ENCODE results near the gene DR1. TPM values are rescaled to one million over a fixed set of nuclear protein-coding genes. Genes with fewer than 3 reads are reported as not detected.
"Not testable (repeated sequence)": the region's sequence is repeated elsewhere in the genome, so short reads cannot be mapped to it uniquely, and the experiment has no call there.

The DR1 gene
- total RNA-seq, 1 experiment from 2014 or later = 87.3 TPM

DNA sequence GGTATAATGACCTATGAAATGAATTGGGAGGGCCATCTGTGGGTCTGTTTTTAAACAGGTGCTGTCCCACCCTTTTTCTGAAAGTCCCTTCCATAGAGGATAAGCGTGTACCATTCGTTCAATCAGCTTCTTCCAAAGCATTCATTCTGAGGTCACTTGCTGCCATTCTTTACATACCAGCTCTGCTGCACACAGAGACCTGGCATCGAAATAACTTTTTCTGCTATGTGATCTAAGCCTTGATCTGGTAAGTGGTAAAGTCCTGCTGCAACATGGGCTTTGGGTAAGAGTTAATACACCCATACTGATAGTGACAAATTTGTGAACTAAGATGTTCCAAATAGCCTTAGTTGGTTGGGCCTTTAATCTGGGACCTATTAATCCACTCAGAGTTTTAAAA is 38.9 kb downstream of the DR1 start:
- Histone ChIP-seq H4K8ac (replicated peaks; ENCODE audit: insufficient read length, low read depth, low read length) (no peak overlapping the region), H3K23me2 (ENCODE audit: insufficient read length, low read depth, low read length, poor library complexity, severe bottlenecking) (no peaks in the 10 kb centered on the region), H2BK5ac (ENCODE audit: insufficient read length, low read length) (no peak overlapping the region), H2AK5ac (ENCODE audit: insufficient read length, low read length) (no peak overlapping the region), H3K79me1 (ENCODE audit: insufficient read depth, low read depth, low read length, poor library complexity, severe bottlenecking) (no peaks in the 10 kb centered on the region), H3K4ac (ENCODE audit: low read depth, low read length) (no peak overlapping the region), H3K9ac (ENCODE audit: extremely low read depth, insufficient read length, low read length) (no peak overlapping the region), H2BK12ac (ENCODE audit: insufficient read length, low read depth, low read length) (no peak overlapping the region), H3K23ac (ENCODE audit: insufficient read length, low read depth, low read length) (no peak overlapping the region), H3K18ac (ENCODE audit: insufficient read length, low read depth, low read length) (no peak overlapping the region), H3K27me3 (ENCODE audit: insufficient read depth, low read length) (no peaks in the 10 kb centered on the region), H3K79me2 (ENCODE audit: insufficient read depth, low read length) (no peaks in the 10 kb centered on the region), H3T11ph (ENCODE audit: low read length) (no peak overlapping the region), H3K56ac (ENCODE audit: insufficient read length, low read depth, low read length) (no peak overlapping the region), H2BK120ac (ENCODE audit: low read depth, low read length, poor library complexity, severe bottlenecking) (no peak overlapping the region), H3K4me1 (ENCODE audit: insufficient read depth, low read length) (no peaks in the 10 kb centered on the region), H3K4me2 (ENCODE audit: insufficient read depth, insufficient read length, low read length) (no peak overlapping the region), H4K5ac (ENCODE audit: insufficient read length, low read depth, low read length) (no peak overlapping the region), H3K27ac (ENCODE audit: insufficient read length, low read depth, low read length) (no peak overlapping the region), H2BK15ac (ENCODE audit: low read depth, low read length) (no peak overlapping the region), H3K9me3 (ENCODE audit: control insufficient read depth, low read depth, low read length) (peaks cover 20% of the 10 kb centered on the region), H4K91ac (ENCODE audit: insufficient read length, low read depth, low read length) (no peak overlapping the region), H4K20me1 (ENCODE audit: control insufficient read depth, insufficient read depth, insufficient read length) (no peaks in the 10 kb centered on the region), H3K14ac (ENCODE audit: insufficient read depth, low read length) (no peak overlapping the region), H2AFZ (ENCODE audit: low read length) (no peak overlapping the region), H2BK20ac (ENCODE audit: low read depth, low read length, poor library complexity, severe bottlenecking) (no peak overlapping the region)
- Mint-ChIP-seq H3K27ac (no peak overlapping the region), H3K27me3 (ENCODE audit: low read depth) (no peaks in the 10 kb centered on the region), H3K9me3 (peaks cover 38 to 50% of the 10 kb centered on the region in 2 experiments), H3K4me3 (no peak overlapping the region), H3K4me1 (no peaks in the 10 kb centered on the region), H3K36me3 (ENCODE audit: insufficient read depth in 1 of 3, low read depth in 3 of 3) (peaks cover 23 to 35% (median 31%) of the 10 kb centered on the region in 3 experiments)
- DNase-seq = no peak
- TF ChIP-seq, protein P1, sequence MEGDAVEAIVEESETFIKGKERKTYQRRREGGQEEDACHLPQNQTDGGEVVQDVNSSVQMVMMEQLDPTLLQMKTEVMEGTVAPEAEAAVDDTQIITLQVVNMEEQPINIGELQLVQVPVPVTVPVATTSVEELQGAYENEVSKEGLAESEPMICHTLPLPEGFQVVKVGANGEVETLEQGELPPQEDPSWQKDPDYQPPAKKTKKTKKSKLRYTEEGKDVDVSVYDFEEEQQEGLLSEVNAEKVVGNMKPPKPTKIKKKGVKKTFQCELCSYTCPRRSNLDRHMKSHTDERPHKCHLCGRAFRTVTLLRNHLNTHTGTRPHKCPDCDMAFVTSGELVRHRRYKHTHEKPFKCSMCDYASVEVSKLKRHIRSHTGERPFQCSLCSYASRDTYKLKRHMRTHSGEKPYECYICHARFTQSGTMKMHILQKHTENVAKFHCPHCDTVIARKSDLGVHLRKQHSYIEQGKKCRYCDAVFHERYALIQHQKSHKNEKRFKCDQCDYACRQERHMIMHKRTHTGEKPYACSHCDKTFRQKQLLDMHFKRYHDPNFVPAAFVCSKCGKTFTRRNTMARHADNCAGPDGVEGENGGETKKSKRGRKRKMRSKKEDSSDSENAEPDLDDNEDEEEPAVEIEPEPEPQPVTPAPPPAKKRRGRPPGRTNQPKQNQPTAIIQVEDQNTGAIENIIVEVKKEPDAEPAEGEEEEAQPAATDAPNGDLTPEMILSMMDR (conservative IDR thresholded peaks at IDR 0.05) = no peak
- WGBS (ENCODE audit: extremely low coverage, insufficient read length, low lambda C conversion rate) = no CpG with 5 or more reads among the region's 3 CpGs

DNA sequence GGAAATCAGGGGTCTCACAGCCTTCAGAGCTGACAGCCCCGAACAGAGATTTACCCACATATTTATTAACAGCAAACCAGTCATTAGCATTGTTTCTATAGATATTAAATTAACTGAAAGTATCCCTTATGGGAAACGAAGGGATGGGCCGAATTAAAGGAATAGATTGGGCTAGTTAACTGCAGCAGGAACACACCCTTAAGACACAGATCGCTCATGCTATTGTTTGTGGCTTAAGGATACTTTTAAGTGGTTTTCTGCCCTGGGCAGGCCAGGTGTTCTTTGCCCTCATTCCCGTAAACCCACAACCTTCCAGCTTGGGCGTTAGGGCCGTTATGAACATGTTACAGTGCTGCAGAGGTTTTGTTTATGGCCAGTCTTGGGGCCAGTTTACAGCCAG is 40.6 kb downstream of the DR1 start:
- not testable (repeated sequence) for H3K4me3 Mint-ChIP-seq; H4K91ac ChIP-seq (ENCODE audit: insufficient read length, low read depth, low read length); H2BK5ac ChIP-seq (ENCODE audit: insufficient read length, low read length); H3K4me1 ChIP-seq (ENCODE audit: insufficient read depth, low read length); H2BK12ac ChIP-seq (ENCODE audit: insufficient read length, low read depth, low read length); H3K14ac ChIP-seq (ENCODE audit: insufficient read depth, low read length); H3K23me2 ChIP-seq (ENCODE audit: insufficient read length, low read depth, low read length, poor library complexity, severe bottlenecking); H3K18ac ChIP-seq (ENCODE audit: insufficient read length, low read depth, low read length); H4K20me1 ChIP-seq (ENCODE audit: control insufficient read depth, insufficient read depth, insufficient read length); DNase-seq; H2BK20ac ChIP-seq (ENCODE audit: low read depth, low read length, poor library complexity, severe bottlenecking); H3K56ac ChIP-seq (ENCODE audit: insufficient read length, low read depth, low read length); H3K4me2 ChIP-seq (ENCODE audit: insufficient read depth, insufficient read length, low read length); H2AK5ac ChIP-seq (ENCODE audit: insufficient read length, low read length); H3K27me3 Mint-ChIP-seq (ENCODE audit: low read depth); H3K4ac ChIP-seq (ENCODE audit: low read depth, low read length); H3K79me2 ChIP-seq (ENCODE audit: insufficient read depth, low read length); H2BK120ac ChIP-seq (ENCODE audit: low read depth, low read length, poor library complexity, severe bottlenecking); H3K27ac Mint-ChIP-seq; H4K8ac ChIP-seq (replicated peaks; ENCODE audit: insufficient read length, low read depth, low read length); H4K5ac ChIP-seq (ENCODE audit: insufficient read length, low read depth, low read length); H3K79me1 ChIP-seq (ENCODE audit: insufficient read depth, low read depth, low read length, poor library complexity, severe bottlenecking); H3K27ac ChIP-seq (ENCODE audit: insufficient read length, low read depth, low read length); H2AFZ ChIP-seq (ENCODE audit: low read length); H3K9ac ChIP-seq (ENCODE audit: extremely low read depth, insufficient read length, low read length); H3K27me3 ChIP-seq (ENCODE audit: insufficient read depth, low read length); H2BK15ac ChIP-seq (ENCODE audit: low read depth, low read length); H3K4me1 Mint-ChIP-seq; H3T11ph ChIP-seq (ENCODE audit: low read length); H3K23ac ChIP-seq (ENCODE audit: insufficient read length, low read depth, low read length)
- Mint-ChIP-seq H3K9me3 (peaks cover 38 to 51% of the 10 kb centered on the region in 2 experiments), H3K36me3 (ENCODE audit: insufficient read depth in 1 of 3, low read depth in 3 of 3) (peaks cover 23 to 35% (median 31%) of the 10 kb centered on the region in 3 experiments)
- peaks cover 20% of the 10 kb centered on the region for H3K9me3 ChIP-seq (ENCODE audit: control insufficient read depth, low read depth, low read length)
- no CpG with 5 or more reads among the region's 7 CpGs for WGBS (ENCODE audit: extremely low coverage, insufficient read length, low lambda C conversion rate)

All from H9 (cell line).